HG03108 (cell line): ENCODE results near the gene PLEKHG4B.
"Not testable (repeated sequence)": the region's sequence is repeated elsewhere in the genome, so short reads cannot be mapped to it uniquely, and the experiment has no call there.

Source experiments
- ATAC-seq: cut with Tn5 transposase; IDR thresholded peaks from one replicate; pipeline ENCODE4 v1.9.1; 2021; ENCODE audit warnings: moderate library complexity; ENCODE audit not compliant: unreplicated experiment

PLEKHG4B gene

DNA sequence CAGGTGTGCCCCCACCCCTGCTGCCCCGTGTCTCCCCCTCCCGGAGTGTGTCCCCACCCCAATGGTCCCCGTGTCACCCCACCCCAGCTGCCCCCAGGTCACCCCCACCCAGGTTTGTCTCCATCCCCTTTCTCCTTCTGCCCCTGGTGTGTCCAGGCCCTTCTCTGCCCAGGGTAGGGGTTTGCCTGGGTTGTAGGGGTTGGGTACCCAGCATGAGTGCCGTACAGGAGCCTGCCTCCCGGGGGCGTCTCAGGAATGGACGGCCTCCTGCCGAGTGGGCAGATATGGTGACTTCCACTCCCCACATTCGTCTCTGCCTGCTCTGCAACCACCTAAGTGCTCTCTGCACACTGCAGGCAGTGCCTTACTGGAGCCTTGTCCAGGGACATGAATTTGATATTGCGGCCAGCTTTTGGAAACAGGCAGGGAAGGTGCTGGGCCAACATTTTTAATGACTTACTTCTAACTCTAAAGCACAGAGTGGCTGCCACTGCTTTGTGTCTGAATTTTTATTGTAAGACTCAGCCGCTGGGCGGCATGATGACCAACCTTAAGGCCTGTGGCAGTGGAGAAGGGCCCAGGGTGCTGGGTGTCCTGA, 106.0 kb downstream of the PLEKHG4B start:
- ATAC-seq = no peak

GRCh38 chr5:198516-199196, 106.7 kb downstream of the PLEKHG4B start:
- no peak for ATAC-seq

GRCh38 chr5:199197-199949, 107.4 kb downstream of the PLEKHG4B start:
- ATAC-seq = no peak

DNA sequence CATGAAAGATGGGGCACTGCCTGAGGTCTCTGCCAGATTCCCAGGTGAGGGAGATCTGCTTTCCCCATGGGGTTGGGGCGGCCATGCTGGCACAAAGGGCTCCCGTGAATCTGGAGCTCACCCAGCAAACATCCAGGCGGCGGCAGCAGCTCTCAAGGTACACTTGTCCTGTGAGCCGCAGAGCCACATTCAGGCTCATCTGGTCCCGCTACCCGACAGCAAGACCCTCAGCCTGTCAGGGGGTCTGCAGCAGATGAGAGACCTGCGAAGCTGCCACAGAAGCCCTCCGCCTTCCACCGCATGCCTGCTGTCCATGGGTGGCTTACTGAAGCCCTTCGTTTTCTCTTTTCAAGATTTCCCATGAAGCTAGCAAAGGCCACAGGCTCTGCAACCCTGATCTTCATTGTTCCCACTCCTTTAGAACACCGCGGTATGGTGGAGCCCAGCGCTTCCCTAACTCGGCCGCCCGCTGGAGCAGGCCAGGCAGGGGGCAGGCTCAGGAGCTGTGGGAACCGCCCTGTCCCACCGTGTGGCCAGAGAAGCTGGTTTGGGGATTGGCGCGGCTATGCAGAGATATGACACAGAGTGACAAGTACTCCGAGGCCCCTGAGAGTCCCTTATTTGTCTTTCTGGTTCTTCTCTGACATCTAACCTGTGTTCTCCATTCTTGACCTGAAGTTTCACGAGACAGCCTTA, 108.1 kb downstream of the PLEKHG4B start:
- no peak for ATAC-seq

- no peak for ATAC-seq
Observed at GRCh38 chr5:200985-201384, 109.0 kb downstream of the PLEKHG4B start.

GRCh38 chr5:201672-202071, 109.7 kb downstream of the PLEKHG4B start:
- no peak for ATAC-seq

- ATAC-seq = no peak
Observed at GRCh38 chr5:203246-203930, 111.4 kb downstream of the PLEKHG4B start.

GRCh38 chr5:204001-204400, 112.0 kb downstream of the PLEKHG4B start:
- ATAC-seq = no peak

- no peak for ATAC-seq
Observed at GRCh38 chr5:204462-204861, 112.5 kb downstream of the PLEKHG4B start.

GRCh38 chr5:204966-205670, 113.2 kb downstream of the PLEKHG4B start:
- no peak for ATAC-seq

- no peak for ATAC-seq
Observed at GRCh38 chr5:206406-206805, 114.4 kb downstream of the PLEKHG4B start.

GRCh38 chr5:206927-207536, 115.1 kb downstream of the PLEKHG4B start:
- no peak for ATAC-seq

DNA sequence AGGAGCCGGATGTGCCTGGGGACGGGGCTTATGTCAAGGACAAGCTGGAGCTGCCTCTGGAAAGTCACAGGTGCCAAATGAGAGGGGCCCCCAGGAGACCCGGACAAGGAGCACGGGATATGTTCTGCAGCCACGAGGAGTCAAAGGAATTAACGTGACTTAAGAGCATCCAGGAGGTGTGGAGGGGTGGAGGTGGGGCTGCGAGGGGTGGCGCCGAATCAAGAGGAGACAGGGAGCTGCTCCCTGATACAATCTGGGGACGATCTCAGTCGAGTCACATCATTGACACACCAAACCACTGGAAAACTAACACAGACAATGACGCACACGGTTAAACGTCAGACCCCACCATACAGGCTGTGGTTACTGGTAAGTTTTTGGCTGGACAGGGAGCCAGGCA, 115.6 kb downstream of the PLEKHG4B start:
- ATAC-seq = no peak

- ATAC-seq = no peak
Observed at GRCh38 chr5:208449-209114, 116.6 kb downstream of the PLEKHG4B start.

GRCh38 chr5:213803-214395, 121.9 kb downstream of the PLEKHG4B start:
- no peak for ATAC-seq

GRCh38 chr5:215256-215655, 123.3 kb downstream of the PLEKHG4B start:
- not testable (repeated sequence) for ATAC-seq

DNA sequence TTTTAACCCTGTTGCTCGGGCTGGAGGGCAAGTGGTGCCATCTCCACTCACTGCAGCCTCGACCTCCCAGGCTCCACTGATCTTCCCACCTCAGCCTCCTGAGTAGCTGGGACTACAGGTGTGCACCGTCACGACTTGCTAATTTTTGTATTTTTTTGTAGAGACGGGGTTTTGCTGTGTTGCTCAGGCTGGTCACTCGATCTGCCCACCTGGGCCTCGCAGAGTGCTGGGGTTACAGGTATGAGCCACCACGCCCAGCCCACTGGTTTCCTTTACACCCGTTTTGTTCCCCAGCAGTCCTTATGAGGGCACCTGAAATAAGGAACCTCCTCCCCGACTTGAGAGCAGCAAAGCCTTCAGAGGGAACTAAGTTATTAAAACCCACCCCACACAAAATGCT, 124.1 kb downstream of the PLEKHG4B start:
- ATAC-seq = not testable (repeated sequence)

DNA sequence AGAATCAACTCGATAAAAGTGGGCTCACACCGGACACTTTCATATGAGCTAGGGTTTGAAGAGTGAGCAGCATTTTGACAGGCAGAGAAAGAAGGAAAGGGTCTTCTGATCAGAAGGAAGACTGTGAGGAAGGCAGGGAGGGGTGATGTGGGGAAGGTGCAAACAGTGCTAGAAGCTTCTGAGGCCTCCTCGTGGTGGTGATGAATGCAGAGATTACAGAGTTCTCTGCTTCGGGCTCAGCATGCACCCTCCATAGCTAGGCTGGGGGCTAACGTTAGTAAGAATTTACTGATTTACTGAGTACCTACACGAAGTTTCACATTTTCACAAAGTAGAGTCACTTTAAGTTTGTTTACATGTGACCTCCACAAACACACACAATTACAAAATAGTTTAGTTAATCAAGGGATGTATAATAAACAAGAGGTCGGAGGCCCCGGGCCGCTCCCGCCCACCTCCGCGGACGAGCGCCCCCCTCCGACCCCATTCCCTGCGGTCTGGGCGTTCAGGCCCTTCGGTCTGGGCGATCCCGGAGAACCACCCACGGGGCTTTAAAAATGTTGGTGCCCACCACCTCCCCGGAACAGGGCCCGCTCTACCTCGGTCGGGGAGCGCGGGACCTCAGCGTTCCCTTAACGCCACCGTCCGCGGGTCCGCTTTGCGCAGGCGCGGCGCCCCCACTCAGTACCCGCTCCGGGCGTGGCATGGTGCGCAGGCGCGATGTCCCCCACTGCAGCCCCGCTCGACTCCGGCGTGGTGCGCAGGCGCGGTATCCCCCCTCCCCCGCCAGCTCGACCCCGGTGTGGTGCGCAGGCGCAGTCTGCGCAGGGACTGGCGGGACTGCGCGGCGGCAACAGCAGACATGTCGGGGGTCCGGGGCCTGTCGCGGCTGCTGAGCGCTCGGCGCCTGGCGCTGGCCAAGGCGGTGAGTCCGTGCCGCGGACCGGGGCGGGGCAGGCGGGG, 125.8 kb downstream of the PLEKHG4B start, which contains the start of the genes CCDC127 and SDHA:
Gene CCDC127, minus strand, starts transcription at position 660 of the 963 bp plus-strand sequence. CDS start 1,304 bp downstream, outside the sequence.
Gene SDHA, plus strand, starts transcription at position 827 of the 963 bp plus-strand sequence. Its CDS starts 36 bp downstream, at position 863.
- peak; percentile 65 for ATAC-seq
